K562 (cell line): ENCODE data around the gene DHX32. TPM values are rescaled to one million over a fixed set of nuclear protein-coding genes. Genes with fewer than 3 reads are reported as not detected.

Experiments
- ARID4B ChIP-seq: sonication (generic); formaldehyde crosslinking; IDR thresholded peaks from 2 replicates; pipeline ENCODE4 v1.8.0; 2022; ENCODE audit warnings: mild to moderate bottlenecking, missing genetic modification reagents
- CXXC5 ChIP-seq: fragments of 250-450 bp; sonication (Bioruptor Pico); IDR thresholded peaks from 2 replicates; pipeline ENCODE4 v1.8.0; 2022; ENCODE audit warnings: inconsistent platforms, mild to moderate bottlenecking, moderate library complexity
- E2F6 ChIP-seq, 2 experiments: IDR thresholded peaks; 2 replicates each; pipeline ENCODE4 v1.6.1; 2011; ENCODE audit warnings: borderline replicate concordance in 1 of 2, control low read depth in 1 of 2, low read depth in 1 of 2, low read length in 1 of 2, mild to moderate bottlenecking in 1 of 2, mixed read lengths in 1 of 2, moderate library complexity in 1 of 2; ENCODE audit not compliant: insufficient read depth in 1 of 2, insufficient read length in 1 of 2, poor library complexity in 1 of 2, severe bottlenecking in 1 of 2; ENCODE audit errors: extremely low read depth in 1 of 2
- ETS1 ChIP-seq: conservative IDR thresholded peaks from 2 replicates; pipeline ENCODE4 v1.6.1; 2011; ENCODE audit warnings: low read depth, mild to moderate bottlenecking, low read length; ENCODE audit not compliant: control insufficient read depth
- MAX ChIP-seq: sonication (generic); formaldehyde crosslinking; IDR thresholded peaks from 2 replicates; pipeline ENCODE4 v1.9.0; 2022; ENCODE audit warnings: mild to moderate bottlenecking, missing genetic modification reagents
- MTA3 ChIP-seq: fragments of 450-650 bp; formaldehyde crosslinking; IDR thresholded peaks from 2 replicates; pipeline ENCODE4 v1.6.1; 2017; ENCODE audit warnings: mild to moderate bottlenecking, borderline replicate concordance
- MXI1 ChIP-seq: IDR thresholded peaks from 2 replicates; pipeline ENCODE4 v1.6.1; 2011; ENCODE audit warnings: low read depth, mild to moderate bottlenecking, improper control_type of control experiment, low read length
- NCOA6 ChIP-seq: fragments of 450-650 bp; IDR thresholded peaks from 2 replicates; pipeline ENCODE4 v1.6.1; 2017; ENCODE audit warnings: mild to moderate bottlenecking
- NKRF ChIP-seq: fragments of 450-650 bp; IDR thresholded peaks from 2 replicates; pipeline ENCODE4 v1.6.1; 2016; ENCODE audit warnings: borderline replicate concordance
- NONO ChIP-seq, 2 experiments: fragments of 200-400 bp in 1 of 2; fragments of 450-650 bp in 1 of 2; formaldehyde crosslinking in 1 of 2; IDR thresholded peaks; 2 replicates each; pipeline ENCODE4 v1.6.1; 2017; ENCODE audit warnings: low read depth in 2 of 2, mild to moderate bottlenecking in 2 of 2, moderate library complexity in 2 of 2, low read length in 1 of 2
- POLR2G ChIP-seq: fragments of 200-400 bp; formaldehyde crosslinking; IDR thresholded peaks from 2 replicates; pipeline ENCODE4 v1.6.1; 2017; ENCODE audit warnings: low read depth, mild to moderate bottlenecking, antibody characterized with exemption, low read length, moderate library complexity
- RB1 ChIP-seq: fragments of 450-650 bp; IDR thresholded peaks from 2 replicates; pipeline ENCODE4 v1.6.1; 2017; ENCODE audit warnings: low read depth, mild to moderate bottlenecking
- RBFOX2 ChIP-seq: fragments of 200-400 bp; formaldehyde crosslinking; IDR thresholded peaks from 2 replicates; pipeline ENCODE4 v1.6.1; 2017; ENCODE audit warnings: low read depth, mild to moderate bottlenecking, low read length, moderate library complexity
- RFX1 ChIP-seq: fragments of 450-650 bp; IDR thresholded peaks from 2 replicates; pipeline ENCODE4 v1.6.1; 2016; ENCODE audit warnings: mild to moderate bottlenecking, moderate library complexity
- SIN3A ChIP-seq, 2 experiments: fragments of 150-350 bp in 1 of 2; IDR thresholded peaks; 2 replicates each; pipeline ENCODE4 v1.6.1; 2011 to 2016; ENCODE audit warnings: borderline replicate concordance in 2 of 2, low read depth in 2 of 2, low read length in 2 of 2, mild to moderate bottlenecking in 2 of 2, moderate library complexity in 2 of 2; ENCODE audit not compliant: control insufficient read depth in 1 of 2
- ZFX ChIP-seq: sonication (generic); formaldehyde crosslinking; IDR thresholded peaks from 2 replicates; pipeline ENCODE4 v1.8.0; 2022; ENCODE audit warnings: mild to moderate bottlenecking, missing genetic modification reagents, moderate library complexity
- polyA plus RNA-seq, 8 experiments: library from polyadenylated mRNA; depleted of rRNA in 4 of 8; stranded (reverse) in 5 of 8; unstranded in 3 of 8; fragments of >200 nt; fragmentation: Nextera tagmentation in 2 of 8; fragmentation: Illumina TruSeq in 1 of 8; extraction: Ambion mirVana in 2 of 8; extraction: Trizol in 1 of 8; gene quantifications; 2 replicates each; pipeline versions ENCODE4 v1.2.1 to v1.2.3, GENCODE V29; 2011 to 2014; ENCODE audit warnings: inconsistent platforms in 1 of 8, missing spikeins in 1 of 8
- total RNA-seq, 7 experiments: library from RNA; depleted of rRNA in 6 of 7; stranded (reverse); fragments of >200 nt in 6 of 7; fragmentation: Illumina TruSeq in 2 of 7; extraction: Trizol in 2 of 7; gene quantifications; 2 replicates each; pipeline versions ENCODE4 v1.2.1 to v1.2.3, GENCODE V29; 2011 to 2021; ENCODE audit warnings: low replicate concordance in 1 of 7

The DHX32 gene
- total and polyA plus RNA-seq, 9 of the 15 experiments (the other 6 are each of a cell fraction or from before 2014, with no cell fraction given) = 5.8 to 23.5 (median 17.5) TPM

GRCh38 chr10:125896088-125896934, 15.2 kb upstream of the DHX32 start, which contains the start of gene FANK1 (continued):
- TF ChIP-seq SIN3A (IDR thresholded peaks at IDR 0.05; ENCODE audit: borderline replicate concordance in 2 of 2, control insufficient read depth in 1 of 2, low read depth in 2 of 2, low read length in 2 of 2) (peak; percentile 87 to 91; a peak in 3 of 4 replicates), RFX1 (peak; percentile 94), MTA3 (peak; percentile 97), NKRF (peak; percentile 87), RB1 (0 out of 2 replicates have a peak, but pooled peaks have one; percentile 30), MAX (CRISPR knock-in tag) (peak; percentile 46; the same call in 1 of the 2 replicates), ETS1 (peak; percentile 57; the same call in 1 of the 2 replicates), ARID4B (peak; percentile 86), E2F6 (IDR thresholded peaks at IDR 0.05; ENCODE audit: borderline replicate concordance in 1 of 2, extremely low read depth in 1 of 2, insufficient read depth in 1 of 2, insufficient read length in 1 of 2, low read depth in 1 of 2, low read length in 1 of 2, poor library complexity in 1 of 2, severe bottlenecking in 1 of 2) (peak; percentile 20 to 60), NONO (IDR thresholded peaks at IDR 0.05; ENCODE audit: low read depth in 2 of 2, low read length in 1 of 2) (peak in 1 of 2 experiments; percentile 65; a peak in 1 of 4 replicates), MXI1 (peak; percentile 55; the same call in 1 of the 2 replicates), CXXC5 (CRISPR knock-in tag) (peak; percentile 56), RBFOX2 (peak; percentile 66), NCOA6 (peak; percentile 52), ZFX (CRISPR knock-in tag) (peak; percentile 59), POLR2G (0 out of 2 replicates have a peak, but pooled peaks have one; percentile 72)
